OCI-M2 (cell line): ENCODE data around the gene ISM2.
"Not testable (repeated sequence)": the region's sequence is repeated elsewhere in the genome, so short reads cannot be mapped to it uniquely, and the experiment has no call there.

Experiments used
- DNase-seq: peaks from one replicate; lab custom pipeline; 2025; ENCODE audit not compliant: unreplicated experiment; lab: John Stamatoyannopoulos, UW

Gene ISM2

GRCh38 chr14:77498120-77498979 lies at the start of gene ISM2:
TSS of gene ISM2 (minus strand) at chr14:77498816. CDS start at chr14:77498793, 23 bp downstream.
- DNase-seq = no peak

- DNase-seq = no peak
These were observed 49.0 kb upstream of the ISM2 start for GRCh38 chr14:77547512-77548180.

- not testable (repeated sequence) for DNase-seq
These were observed 46.6 kb upstream of the ISM2 start for GRCh38 chr14:77545171-77545570.

GRCh38 chr14:77544571-77544970 lies 46.0 kb upstream of the ISM2 start:
- no peak for DNase-seq

GRCh38 chr14:77543637-77544334 lies 45.2 kb upstream of the ISM2 start:
- DNase-seq = no peak

GRCh38 chr14:77543240-77543551 lies 44.6 kb upstream of the ISM2 start:
- no peak for DNase-seq

- DNase-seq = no peak
These were observed 44.0 kb upstream of the ISM2 start for GRCh38 chr14:77542421-77543239.

- DNase-seq = no peak
These were observed 43.3 kb upstream of the ISM2 start for GRCh38 chr14:77541905-77542304.

GRCh38 chr14:77536951-77537350 lies 38.3 kb upstream of the ISM2 start:
- not testable (repeated sequence) for DNase-seq

- DNase-seq = no peak
These were observed 32.5 kb upstream of the ISM2 start for GRCh38 chr14:77531071-77531470.

- no peak for DNase-seq
These were observed 31.3 kb upstream of the ISM2 start for GRCh38 chr14:77529963-77530362.

GRCh38 chr14:77529213-77529612 lies 30.6 kb upstream of the ISM2 start:
- DNase-seq = no peak

- DNase-seq = not testable (repeated sequence)
These were observed 30.1 kb upstream of the ISM2 start for GRCh38 chr14:77528701-77529100.

- DNase-seq = no peak
These were observed 27.6 kb upstream of the ISM2 start for GRCh38 chr14:77526266-77526665.

GRCh38 chr14:77524536-77524935 lies 25.9 kb upstream of the ISM2 start:
- DNase-seq = no peak

GRCh38 chr14:77523109-77523508 lies 24.5 kb upstream of the ISM2 start:
- DNase-seq = no peak

GRCh38 chr14:77520555-77520954 lies 21.9 kb upstream of the ISM2 start:
- no peak for DNase-seq

- DNase-seq = no peak
These were observed 17.5 kb upstream of the ISM2 start for GRCh38 chr14:77516126-77516525.

GRCh38 chr14:77511486-77512162 lies 13.0 kb upstream of the ISM2 start:
- DNase-seq = no peak

- DNase-seq = no peak
These were observed 10.8 kb upstream of the ISM2 start for GRCh38 chr14:77509366-77509765.
